Adrenal gland (tissue), 5 donors: ENCODE measurements around the gene CD274.

Experiments used
- CTCF ChIP-seq, 6 experiments: fragments of 450-650 bp in 4 of 6; fragments of 200-600 bp in 2 of 6; sonication (generic) in 1 of 6; IDR thresholded peaks; 1 replicate in 5 of 6; 2 replicates in 1 of 6; pipeline versions ENCODE4 v1.5.1 to v1.8.0; 2016 to 2021; ENCODE audit warnings: antibody characterized with exemption in 6 of 6, mild to moderate bottlenecking in 2 of 6, moderate library complexity in 1 of 6
- POLR2A ChIP-seq, 2 donors: fragments of 450-650 bp; IDR thresholded peaks; one replicate each; pipeline ENCODE4 v1.6.1; 2017; ENCODE audit warnings: antibody characterized with exemption in 2 of 2, mild to moderate bottlenecking in 2 of 2, moderate library complexity in 1 of 2
- donor health status: DM: no; HTN: no; CAD: no.

DNA sequence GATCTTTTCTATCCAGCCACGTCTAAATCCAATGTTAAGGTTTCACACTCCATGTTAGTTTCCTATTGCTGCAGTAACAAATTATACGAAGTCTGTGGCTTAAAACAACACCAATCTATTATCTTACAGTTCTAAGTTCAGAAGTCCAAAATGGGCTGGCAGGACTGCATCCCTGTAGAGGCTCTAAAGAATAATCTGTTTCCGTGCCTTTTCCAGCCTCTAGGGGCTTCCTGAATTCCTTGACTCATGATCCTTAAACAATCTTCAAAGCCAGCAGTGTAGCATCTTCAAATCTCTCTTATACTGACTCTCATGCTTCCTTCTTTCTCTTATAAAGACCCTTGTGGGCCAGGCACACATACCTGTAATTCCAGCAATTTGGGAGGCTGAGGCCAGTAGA, 19.4 kb upstream of the CD274 start:
- TF ChIP-seq CTCF (IDR thresholded peaks at IDR 0.05) (no peak), POLR2A (IDR thresholded peaks at IDR 0.05) (no peak)
